NT2/D1 (cell line): ENCODE data around the gene ARGLU1.

ENCODE experiments used
- SUZ12 ChIP-seq: IDR thresholded peaks from 2 replicates; pipeline ENCODE4 v1.6.1; 2011; ENCODE audit not compliant: insufficient read length, insufficient read depth; ENCODE audit errors: extremely low read depth
- ZNF274 ChIP-seq: IDR thresholded peaks from 2 replicates; pipeline ENCODE4 v1.6.1; 2011; ENCODE audit warnings: mild to moderate bottlenecking, low read depth, low read length

GRCh38 chr13:106518512-106518911, 49.4 kb downstream of the ARGLU1 start:
- no peak for TF ChIP-seq SUZ12
- TF ChIP-seq ZNF274, result no peak
